Measurements from ENCODE around the gene SELENOO.

Gene SELENOO

DNA sequence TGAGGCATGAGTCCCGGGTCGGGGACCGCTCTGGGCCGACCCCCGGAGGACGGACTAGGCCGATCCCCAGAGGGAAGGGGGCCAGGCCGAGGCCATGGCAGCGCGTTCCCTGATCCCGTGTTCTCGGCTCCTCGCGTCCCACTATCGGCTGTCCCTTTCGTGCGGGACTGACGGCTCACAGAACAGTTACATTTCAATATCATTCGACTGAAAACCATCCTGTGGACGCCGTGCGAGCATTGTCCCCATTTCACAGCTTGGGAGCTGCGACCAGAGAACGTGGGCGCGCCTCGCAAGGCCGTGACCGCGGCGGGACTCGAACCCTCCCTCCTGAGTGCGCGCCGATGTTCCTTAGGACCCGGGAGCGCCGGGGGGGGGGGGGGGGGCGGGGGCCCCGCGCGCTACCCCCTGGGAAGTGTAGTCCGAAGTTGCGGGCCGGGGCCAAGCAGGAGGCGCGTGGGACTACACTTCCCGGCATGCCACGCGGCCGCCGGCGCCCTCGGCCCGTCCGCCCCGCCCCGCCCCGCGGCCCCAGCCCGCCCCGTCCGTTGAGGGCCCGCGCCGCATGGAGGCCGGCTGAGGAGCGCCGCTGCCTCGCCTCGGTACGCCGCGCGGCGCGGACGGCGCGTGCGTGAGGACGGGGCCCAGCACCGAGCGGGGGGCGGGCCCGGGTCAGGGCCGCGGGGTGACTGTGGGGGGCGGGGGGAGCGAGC lies 15.3 kb upstream of the SELENOO start, which contains the start of gene TRABD:
Gene TRABD, plus strand, starts transcription at position 539 of the 713 bp plus-strand sequence. CDS start 7,148 bp downstream, outside the sequence.
- peak; percentile 69 to 76 for DNase-seq (ENCODE audit: low read depth in 2 of 2)

DNA sequence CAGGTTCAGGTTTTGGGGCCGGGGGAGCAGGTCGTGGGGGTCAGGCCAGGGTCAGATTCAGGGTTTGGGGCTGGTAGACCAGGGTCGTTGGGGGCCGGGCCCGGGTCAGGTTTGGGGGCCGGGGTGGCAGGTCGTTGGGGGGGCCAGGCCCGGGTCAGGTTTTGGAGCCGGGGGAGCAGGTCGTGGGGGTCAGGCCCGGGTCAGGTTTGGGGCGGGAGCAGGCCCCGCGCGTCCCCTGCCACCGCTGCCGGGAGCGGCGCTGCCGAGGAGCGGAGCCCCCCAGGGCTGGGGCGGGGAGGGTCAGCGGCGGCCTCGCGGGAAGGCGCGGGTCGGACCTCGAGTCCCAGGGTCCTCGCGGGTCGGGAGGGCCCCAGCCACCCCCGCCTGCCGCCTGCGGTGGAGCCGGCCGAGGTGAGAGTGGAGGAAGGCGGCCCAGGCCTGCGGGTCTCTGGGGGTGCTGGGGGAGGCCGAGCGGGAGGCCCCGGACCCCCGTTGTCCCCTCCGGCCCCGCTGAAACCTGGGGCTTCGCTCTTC lies 14.6 kb upstream of the SELENOO start:
- no peak for DNase-seq (ENCODE audit: low read depth in 2 of 2)

DNA sequence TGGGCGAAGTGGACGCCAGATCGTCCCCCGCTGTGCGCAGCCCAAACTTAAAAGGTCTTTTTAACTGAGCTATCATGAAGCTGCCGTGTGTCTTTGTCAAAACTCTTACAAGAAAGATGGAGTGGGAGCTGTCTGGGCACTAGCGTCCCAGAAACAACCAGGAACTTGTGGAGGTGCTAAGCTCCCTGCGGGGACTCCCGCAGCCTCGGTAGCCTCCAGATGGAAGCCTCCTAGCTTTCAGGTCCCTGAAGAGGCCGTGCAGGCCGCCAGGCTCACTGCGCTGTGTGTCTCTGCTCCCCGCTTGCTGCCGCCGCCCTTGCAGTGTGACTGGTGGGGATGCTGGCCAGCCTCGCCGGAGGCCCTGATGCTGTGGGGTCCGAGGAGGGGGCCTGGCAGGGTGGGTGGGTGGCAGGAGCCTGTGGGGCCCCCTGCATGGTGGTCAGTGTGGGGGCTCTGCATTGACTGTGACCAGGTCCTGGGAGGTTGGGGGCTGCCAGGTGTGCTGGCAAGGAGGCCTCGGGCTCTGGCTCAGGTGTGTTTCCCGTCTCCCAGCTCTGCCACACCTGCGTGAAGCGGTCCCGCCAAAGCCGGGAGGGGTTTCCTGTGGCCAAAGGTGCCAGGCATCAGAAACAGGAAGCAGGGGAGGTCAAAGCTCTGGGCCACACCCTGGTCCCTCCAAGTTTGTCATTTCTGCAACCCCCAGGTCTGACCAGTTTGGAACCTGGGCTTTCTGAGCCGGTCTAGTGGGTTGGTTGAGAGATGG lies 13.9 kb upstream of the SELENOO start:
- no peak for DNase-seq (ENCODE audit: low read depth in 2 of 2)

DNA sequence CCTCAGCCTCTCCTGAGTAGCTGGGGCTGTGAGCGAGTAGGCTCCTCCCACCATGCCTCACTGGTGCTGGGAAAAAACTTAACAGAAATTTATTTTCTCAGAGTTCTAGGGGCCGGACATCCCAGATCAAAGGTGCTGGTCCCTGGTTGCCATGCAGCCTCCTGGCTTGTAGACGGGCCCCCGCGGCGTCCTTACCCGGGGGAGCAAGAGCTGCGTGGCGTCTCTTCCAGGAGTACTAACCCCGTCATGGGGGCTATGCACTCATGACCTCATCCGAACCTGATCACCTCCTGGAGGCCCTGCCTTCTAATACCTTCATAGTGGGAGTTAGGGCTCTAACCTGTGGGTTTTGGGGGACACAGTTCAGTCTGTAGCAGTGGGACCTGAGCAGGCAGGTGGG lies 12.5 kb upstream of the SELENOO start:
- no peak for DNase-seq (ENCODE audit: low read depth in 2 of 2)

DNA sequence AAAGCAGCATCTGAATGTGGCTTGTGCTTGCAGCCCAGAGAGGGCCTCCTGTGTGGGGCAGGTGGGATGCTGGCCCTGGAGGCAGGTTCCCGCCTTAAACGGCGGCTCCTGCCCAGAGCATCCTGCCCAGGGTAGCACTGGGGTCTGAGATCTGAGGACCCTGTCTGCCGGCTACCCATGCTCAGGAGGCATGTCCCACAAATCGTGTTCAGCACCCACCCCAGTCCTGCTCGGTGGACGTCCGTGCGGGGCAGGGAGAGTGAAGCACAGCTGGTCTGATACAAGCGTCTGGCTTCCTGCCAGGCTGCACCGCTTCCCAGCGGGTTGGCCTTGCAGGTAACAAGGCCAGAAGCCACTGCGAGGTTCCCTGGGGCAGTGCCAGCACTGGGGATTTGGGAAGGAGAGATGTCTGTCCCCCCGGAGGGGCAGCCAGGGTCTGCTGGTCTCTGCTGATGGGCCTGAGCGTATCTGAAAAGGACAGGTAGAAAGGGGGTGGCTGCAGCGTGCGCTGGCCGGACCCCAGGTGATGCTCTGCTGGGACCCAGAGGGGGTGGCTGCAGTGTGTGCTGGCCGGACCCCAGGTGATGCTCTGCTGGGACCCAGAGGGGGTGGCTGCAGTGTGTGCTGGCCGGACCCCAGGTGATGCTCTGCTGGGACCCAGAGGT lies 11.5 kb upstream of the SELENOO start:
- DNase-seq (ENCODE audit: low read depth in 2 of 2) = no peak

DNA sequence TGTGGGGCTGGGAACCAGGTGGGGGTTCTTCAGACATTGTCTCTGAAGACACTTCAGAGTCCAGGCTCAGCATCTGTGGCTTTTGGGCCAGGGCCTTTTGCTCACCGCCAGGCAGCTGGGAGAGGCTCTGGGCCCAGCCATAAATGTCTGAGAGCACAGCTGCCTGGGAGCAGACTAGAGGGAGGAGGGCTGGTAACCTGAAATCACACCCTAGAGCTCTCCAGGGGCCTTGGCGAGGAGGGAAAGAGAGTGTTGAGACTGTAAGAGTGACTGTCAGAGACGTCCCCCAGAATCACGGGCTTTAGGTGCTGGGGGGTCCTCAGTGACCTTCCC lies 11.0 kb upstream of the SELENOO start:
- no peak for DNase-seq (ENCODE audit: low read depth in 2 of 2)

DNA sequence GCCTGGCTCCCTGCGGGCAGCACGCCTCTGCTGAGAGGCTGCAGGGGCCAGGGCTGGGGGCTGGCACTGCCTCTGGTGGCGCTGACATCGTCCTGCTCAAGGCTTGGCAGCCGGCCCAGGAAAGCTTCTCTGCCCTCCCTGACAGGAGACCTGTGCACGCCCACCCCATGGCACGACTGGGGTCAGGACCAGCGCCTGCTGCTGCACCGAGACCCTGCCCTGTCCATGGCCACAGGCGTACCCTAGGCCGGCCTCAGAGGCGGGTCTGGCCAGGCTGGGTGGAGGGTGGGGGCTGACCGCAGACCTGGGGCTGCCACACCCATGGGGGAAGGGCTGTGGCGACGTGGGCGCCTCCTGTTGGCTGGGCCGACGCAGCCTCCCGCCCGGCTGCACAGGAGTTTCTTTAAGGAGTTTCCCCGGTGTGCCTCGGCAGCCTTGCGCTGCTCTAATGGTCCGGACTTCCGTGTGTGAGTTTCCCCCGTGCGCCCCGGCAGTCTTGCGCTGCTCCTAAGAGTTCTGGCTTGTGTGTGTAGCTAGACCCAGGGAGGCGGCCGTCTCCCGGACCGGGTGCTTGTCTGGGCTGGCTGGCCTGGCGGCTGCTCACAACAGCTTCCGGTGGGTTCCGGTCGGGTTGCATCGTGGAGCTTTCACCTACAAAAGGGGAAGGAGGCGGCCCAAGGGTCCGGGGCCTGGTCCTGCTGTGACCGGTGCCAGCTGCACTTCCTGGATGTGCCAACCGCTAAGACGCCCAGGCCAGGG lies 10.4 kb upstream of the SELENOO start:
- peak; percentile 54 to 62 for DNase-seq (ENCODE audit: low read depth in 2 of 2)

DNA sequence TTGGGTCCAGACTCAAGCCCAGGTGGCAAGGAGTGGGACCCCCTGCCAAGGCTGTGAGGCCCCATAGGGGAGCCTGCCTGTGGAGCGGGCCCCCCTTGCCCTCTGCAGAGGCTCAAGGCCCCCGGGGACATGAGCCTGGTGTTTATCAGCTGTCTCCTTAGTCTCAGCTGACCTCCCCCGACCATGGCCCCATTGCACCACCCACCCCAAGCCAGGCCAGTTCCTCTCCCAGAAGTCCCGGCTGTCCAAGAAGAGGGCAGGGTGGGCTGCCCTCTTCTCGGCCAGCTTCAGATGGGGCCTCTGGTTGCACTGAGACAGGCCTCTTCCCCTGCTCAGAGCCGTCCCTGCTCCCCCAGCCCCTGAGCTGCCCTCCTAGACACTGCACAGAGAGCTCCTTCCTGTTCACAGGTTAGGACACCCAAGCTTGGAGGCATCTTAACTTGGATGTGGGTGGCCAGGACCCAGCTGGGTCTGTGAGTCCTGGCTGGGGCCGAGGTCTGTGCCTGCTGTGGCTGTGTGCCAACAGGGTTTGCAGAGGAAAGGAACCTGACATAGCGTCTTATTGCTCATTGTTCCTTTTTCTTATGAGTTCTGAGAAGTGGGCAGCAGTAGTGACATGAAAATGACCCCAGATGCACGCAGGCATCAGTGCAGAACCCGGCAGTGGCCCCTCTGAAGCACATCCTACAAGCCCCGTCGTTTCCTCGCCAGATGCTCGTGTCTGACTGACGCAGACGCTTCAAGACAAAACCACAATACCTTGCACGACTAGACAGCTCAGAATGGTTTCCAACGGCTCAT lies 9.7 kb upstream of the SELENOO start:
- DNase-seq (ENCODE audit: low read depth in 2 of 2) = peak; percentile 52 to 57

DNA sequence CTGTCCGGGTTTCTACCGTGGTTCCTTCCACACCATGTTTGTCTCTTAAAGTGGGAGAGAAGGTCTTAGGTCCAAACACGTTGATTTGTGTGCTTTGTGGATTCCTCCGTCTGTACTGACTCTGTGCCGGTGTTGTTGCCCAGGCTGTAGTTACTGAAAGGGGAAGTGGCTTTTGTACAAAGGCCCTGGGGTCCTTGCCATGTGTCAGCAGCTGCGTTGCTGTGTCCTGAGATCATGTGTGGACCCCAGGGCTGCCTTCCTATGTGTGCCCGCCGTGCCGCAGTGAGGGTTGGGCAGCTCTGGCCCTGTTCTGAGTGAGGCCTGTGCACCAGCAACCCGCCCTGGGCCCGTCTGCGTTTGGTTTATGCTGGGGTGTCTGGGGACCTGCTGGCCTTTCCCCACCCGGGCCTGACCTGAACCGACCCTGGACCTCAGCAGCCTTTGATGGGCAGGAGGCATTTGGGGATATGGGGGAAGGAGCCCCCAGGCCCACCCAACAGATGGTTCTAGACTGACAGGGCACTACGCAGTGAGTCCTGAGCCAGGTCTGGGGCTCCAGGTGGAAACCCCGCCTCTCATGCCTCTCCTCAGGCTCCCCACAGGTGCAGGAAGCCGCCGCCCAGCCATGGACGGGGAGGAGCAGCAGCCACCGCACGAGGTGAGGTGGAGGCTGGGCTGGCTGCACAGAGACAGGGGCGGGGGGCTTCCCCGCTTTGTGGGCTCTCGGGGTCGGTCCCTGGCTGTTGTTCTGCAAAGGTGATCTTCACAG lies 8.2 kb upstream of the SELENOO start:
- DNase-seq (ENCODE audit: low read depth in 2 of 2) = no peak

DNA sequence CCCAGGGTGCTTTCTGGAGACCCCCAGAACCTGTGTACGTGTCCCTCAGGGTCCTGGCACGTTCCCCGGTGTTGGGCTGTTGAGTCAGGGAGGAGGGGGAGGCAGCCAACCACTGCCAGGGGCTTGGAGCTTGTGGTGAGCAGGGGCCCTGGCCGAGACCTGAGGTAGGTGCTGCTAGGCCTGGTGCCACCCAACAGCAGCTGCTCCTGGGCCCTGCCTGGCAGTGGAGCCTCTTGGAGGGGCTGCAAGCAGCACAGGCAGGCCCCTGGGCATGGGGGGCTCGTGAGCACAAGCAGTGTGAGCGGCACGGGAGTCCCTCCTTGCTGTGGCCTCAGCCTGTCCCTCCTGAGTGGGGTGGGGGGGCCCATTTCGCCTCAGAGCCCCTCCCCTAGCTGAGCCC lies 7.2 kb upstream of the SELENOO start:
- DNase-seq (ENCODE audit: low read depth in 2 of 2) = no peak

DNA sequence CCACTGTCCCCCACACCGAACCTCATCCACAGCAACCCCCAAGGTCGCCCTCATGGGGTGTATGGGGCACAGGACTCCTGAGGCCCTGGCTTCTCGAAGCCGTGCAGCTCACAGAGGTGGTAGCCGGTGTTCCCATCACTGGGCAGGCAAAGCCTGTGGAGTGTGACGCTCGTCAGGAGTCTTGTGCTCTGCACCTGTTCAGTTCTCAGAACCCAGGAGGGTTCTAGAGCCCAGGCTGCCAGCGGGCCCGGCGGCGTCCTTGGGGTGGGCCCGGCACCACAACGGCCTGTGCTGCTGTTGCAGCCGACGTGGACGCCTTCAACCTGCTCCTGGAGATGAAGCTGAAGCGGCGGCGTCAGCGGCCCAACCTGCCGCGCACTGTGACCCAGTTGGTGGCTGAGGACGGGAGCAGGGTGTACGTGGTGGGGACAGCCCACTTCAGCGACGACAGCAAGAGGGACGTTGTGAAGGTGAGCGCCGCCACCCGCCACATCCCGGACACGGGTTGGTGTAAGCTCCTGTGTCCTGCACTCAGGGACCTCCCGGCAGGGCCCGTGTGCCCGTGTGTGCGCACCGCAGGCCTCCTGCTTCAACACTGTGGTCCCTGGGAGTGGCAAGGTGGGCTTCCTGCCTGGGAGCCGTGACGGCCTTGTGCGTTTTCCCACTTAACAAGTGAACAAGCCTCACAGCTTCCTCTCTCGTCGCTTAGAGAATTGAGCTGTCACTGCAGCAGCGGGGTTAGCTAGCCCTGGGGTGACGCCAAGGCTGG lies 6.6 kb upstream of the SELENOO start:
- DNase-seq (ENCODE audit: low read depth in 2 of 2) = no peak

DNA sequence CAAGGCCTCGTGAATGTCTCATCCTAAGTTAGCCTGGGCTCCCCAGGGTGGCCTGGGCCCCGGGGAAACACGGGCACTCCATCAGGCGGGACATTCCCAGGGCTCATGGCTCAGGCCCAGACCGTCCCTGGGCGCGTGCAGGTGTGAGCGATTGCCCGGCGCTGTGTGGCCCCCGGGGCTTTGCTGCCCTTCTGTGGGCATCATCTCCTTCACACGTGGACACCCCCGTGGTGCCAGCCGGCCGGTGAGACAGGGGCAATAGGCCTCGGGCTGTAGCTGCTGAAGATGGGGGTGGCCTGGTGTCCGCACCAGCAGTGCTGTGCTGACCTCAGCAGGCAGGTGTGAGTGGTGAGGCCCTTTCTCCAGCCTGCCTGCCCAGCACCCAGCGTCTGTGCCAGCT lies 4.6 kb upstream of the SELENOO start:
- no peak for DNase-seq (ENCODE audit: low read depth in 2 of 2)

DNA sequence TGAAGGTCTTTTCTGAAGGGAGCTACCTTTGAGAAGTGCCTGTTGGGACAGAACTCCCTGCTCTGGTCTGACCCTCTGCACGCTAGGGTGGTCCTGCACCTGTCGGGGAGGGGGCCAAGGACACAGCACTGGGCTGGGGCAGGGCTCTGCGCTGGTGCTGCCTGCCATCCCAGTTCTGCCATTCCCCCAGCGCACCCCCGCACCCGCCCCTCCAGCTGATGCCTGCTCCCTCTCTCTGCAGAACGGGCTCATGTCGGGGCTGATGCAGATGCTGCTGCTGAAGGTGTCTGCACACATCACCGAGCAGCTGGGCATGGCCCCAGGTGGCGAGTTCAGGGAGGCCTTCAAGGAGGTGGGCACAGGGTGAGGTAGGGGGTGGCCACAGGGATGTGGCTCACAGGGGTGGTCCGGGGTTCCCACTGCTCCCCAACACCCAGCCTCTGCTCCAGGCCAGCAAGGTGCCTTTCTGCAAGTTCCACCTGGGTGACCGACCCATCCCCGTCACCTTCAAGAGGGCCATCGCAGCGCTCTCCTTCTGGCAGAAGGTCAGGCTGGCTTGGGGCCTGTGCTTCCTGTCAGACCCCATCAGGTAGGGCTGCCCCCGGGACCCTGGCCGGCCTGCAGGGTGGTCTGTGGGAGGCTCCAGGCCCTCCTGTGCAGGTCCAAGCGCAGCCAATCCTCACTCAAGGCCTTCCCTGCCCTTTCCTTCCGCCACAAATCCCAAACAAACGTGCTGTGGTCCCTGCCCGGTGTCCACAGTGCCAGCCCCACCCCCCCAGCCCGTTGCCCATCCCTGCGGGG lies 3.6 kb upstream of the SELENOO start:
- DNase-seq (ENCODE audit: low read depth in 2 of 2) = no peak

DNA sequence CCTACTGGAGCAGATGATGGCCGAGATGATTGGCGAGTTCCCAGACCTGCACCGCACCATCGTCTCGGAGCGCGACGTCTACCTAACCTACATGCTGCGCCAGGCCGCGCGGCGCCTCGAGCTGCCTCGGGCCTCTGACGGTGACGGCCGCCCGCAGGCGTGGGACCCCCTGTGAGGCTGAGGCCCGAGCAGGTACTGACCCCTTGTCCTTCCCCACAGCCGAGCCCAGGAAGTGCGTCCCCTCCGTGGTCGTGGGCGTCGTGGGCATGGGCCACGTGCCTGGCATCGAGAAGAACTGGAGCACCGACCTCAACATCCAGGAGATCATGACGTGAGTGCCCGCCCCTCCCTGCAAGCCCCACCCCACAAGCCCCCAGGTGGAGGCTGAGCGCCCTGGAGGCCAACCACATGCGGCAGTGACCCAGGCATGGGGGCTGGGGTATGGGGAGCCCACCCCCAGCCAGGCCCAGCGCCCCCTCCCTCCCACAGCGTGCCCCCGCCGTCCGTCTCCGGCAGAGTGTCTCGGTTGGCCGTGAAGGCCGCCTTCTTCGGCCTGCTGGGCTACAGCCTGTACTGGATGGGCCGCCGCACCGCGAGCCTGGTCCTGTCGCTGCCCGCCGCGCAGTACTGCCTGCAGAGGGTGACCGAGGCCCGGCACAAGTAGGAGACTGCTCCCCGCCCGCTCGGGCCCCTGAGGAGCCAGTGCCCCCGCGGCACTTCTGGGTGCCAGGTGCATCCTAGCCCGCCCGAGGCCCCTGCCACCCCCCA lies 2.8 kb upstream of the SELENOO start:
- no peak for DNase-seq (ENCODE audit: low read depth in 2 of 2)

DNA sequence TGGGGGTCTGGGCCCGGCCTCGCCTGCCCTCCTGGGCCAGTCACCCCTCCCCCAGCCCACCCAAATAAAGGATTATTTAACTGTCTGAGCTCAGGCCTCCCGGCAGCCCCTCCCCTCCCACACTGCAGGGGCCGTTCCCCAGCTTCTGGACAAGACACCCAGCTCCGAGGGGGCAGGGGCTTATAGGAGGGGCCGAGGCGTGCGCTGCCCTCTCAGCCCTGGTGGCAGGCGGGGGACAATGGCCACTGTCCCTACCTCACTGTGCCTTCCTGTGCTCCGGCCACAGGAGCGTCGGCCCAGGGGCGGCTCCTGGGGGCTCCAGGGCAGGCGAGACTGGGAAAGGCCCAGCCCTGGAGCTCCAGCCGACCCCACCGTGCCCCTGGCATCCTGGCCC lies 2.2 kb upstream of the SELENOO start:
- DNase-seq (ENCODE audit: low read depth in 2 of 2) = no peak

DNA sequence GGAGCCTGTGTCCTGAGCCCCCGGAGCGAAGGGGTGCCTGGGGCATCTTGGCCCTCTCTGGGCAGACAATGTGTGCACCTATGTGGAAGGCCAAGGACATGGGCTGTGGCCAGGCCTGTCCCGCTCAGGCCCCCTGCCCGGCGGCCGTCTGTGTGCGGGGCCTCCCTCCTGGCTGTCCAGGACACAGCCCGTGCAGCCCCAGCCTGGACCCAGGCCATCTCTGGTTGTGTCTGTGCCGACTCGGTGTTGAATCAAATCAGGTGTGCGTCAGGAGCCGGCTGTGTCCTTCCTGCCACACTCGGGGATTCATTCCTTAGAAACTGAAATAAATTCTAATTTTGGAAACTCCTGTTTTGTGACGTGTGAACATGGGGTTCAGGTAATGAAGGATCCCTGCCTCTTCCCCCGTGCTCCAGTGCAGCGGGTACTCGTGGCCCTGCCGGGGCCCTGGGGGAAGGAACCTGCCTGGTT lies 1.5 kb upstream of the SELENOO start:
- DNase-seq (ENCODE audit: low read depth in 2 of 2) = no peak

DNA sequence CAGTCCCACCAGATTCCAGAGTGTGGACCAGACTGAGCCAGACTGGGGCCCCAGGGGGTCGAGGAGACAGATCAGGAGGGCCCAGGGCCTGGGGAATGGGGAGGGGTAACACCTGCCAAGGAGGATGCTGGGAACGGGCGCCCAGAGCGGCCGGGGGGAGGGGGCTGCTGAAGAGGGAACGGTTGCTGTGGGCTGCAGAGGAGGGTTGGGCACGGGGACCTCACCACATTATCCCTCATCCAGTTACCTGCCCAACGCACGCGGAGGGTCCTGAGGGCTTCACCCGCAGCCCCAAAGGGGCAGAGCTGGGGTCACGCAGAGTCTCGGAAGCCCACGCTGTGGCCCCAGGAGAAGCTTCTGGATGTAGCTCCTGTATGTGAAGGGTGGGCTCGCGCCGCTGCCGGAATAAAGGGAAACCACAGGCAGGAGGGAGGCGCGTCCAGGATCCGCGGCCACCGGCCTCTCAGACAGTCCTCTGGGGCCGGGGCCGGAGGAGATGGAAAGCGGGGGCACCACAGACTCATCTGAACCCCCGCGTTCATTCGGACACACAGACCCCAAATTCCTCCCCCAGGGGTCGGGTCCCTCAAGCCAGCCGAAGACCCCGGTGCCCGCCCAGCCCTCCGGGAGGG lies 866 bp upstream of the SELENOO start:
- no peak for DNase-seq (ENCODE audit: low read depth in 2 of 2)

All from stimulated activated CD8-positive, alpha-beta memory T cell treated with anti-CD3 and anti-CD28 coated beads, Interleukin-7, amount 100 ng/mL, for 1 hour (primary cell).